GM10248 (cell line): ENCODE data around the gene NUPR1.
"Not testable (repeated sequence)": the region's sequence is repeated elsewhere in the genome, so short reads cannot be mapped to it uniquely, and the experiment has no call there.

Experiments
- CTCF ChIA-PET: fragments of 300-600 bp; sonication (Branson Sonifier 250); formaldehyde crosslinking; extraction: SDS; loops from one replicate; lab custom pipeline; 2021; ENCODE audit warnings: antibody characterized with exemption; lab: Yijun Ruan, JAX
- POLR2A ChIA-PET: fragments of 350-650 bp; sonication (Branson Sonifier 250); formaldehyde crosslinking; extraction: SDS; loops from one replicate; lab custom pipeline; 2020; ENCODE audit warnings: antibody characterized with exemption; lab: Yijun Ruan, JAX
- DNase-seq: peaks from one replicate; pipeline ENCODE4 v3.0.0; 2012; ENCODE audit errors: extremely low spot score
- CTCF ChIP-seq: IDR thresholded peaks from 2 replicates; pipeline ENCODE4 v1.5.1; 2012; ENCODE audit warnings: mild to moderate bottlenecking, low read depth; ENCODE audit errors: extremely low read depth, missing control alignments, control extremely low read depth

NUPR1 gene

GRCh38 chr16:28492511-28492910 is 46.3 kb downstream of the NUPR1 start:
- ChIA-PET CTCF (no interaction called here), POLR2A (no interaction called here)
- TF ChIP-seq CTCF: no peak
- no peak for DNase-seq

- DNase-seq: peak; percentile 90
- POLR2A ChIA-PET: interaction anchor here (0.6 kb wide), 1 partner anchor 12 kb away, joined by 8 read pairs; no protein-coding TSS in a partner anchor
- CTCF ChIA-PET: interaction anchor here (1.4 to 2.0 kb wide), 2 partner anchors 11 to 63 kb away, joined by 3 to 4 read pairs; no protein-coding TSS in a partner anchor
- no peak for TF ChIP-seq CTCF
Observed at GRCh38 chr16:28491970-28492474, 46.8 kb downstream of the NUPR1 start, which contains the start of gene CLN3. Gene CLN3 (minus strand): TSS chr16:28492074. CDS start chr16:28491759, 315 bp downstream.

GRCh38 chr16:28491230-28491969 is 47.4 kb downstream of the NUPR1 start:
- DNase-seq: peak; percentile 40
- CTCF ChIA-PET: interaction anchor here (1.4 to 2.0 kb wide), 2 partner anchors 10 to 63 kb away, joined by 3 to 4 read pairs; no protein-coding TSS in a partner anchor
- TF ChIP-seq CTCF: peak; percentile 24
- POLR2A ChIA-PET: interaction anchor here (0.6 kb wide), 1 partner anchor 12 kb away, joined by 8 read pairs; no protein-coding TSS in a partner anchor

DNA sequence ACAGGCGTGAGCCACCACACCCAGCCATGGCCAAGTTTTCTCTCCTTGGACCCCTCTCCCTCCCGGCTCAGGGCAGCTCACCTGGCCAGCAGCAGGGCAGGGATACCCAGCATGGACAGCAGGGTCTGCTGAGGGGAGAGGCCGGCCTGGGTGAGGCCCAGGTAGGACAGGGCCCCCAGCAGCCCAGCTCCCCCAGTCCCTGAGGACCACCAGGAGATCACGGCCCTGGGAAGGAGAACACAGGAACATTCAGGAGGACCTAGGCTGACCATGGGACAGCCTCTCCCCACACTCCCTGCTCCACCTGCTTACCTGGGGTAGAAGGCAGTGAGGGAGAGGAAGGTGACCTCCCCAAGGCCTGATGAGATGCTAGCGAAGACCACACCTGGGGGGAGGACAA is 52.5 kb downstream of the NUPR1 start:
- DNase-seq: no peak
- ChIA-PET CTCF (no interaction called here), POLR2A (no interaction called here)
- no peak for TF ChIP-seq CTCF

- DNase-seq, POLR2A ChIA-PET, CTCF ChIA-PET: not testable (repeated sequence)
Observed at GRCh38 chr16:28483361-28483760, 55.4 kb downstream of the NUPR1 start.
